GM23338 (cell line): ENCODE data around the gene CCNY. TPM values are rescaled to one million over a fixed set of nuclear protein-coding genes. Genes with fewer than 3 reads are reported as not detected.

Experiments
- ATAC-seq: fragments of 200-7000 bp; cut with Tn5 transposase; 3 replicates; pipeline ENCODE4 v1.9.1; 2020
- DNase-seq: peaks from one replicate; pipeline ENCODE4 v3.0.0-alpha.2; 2015; ENCODE audit warnings: low spot score
- H2AFZ ChIP-seq: fragments of 200-600 bp; sonication (generic); 2 replicates; pipeline ENCODE4 v1.8.0; 2016; ENCODE audit warnings: antibody characterized with exemption, mild to moderate bottlenecking, moderate library complexity
- H3F3A ChIP-seq: fragments of 200-600 bp; sonication (generic); replicated peaks from 2 replicates; pipeline ENCODE4 v1.8.0; 2017; ENCODE audit warnings: antibody characterized with exemption, mixed run types, low read depth
- H3K27ac ChIP-seq: fragments of 200-600 bp; sonication (generic); 2 replicates; pipeline ENCODE4 v1.6.1; 2016; ENCODE audit warnings: low read depth
- H3K27me3 ChIP-seq: fragments of 200-600 bp; sonication (generic); 2 replicates; pipeline ENCODE4 v1.8.0; 2016; ENCODE audit warnings: mild to moderate bottlenecking, mixed run types, moderate library complexity; ENCODE audit not compliant: insufficient read depth
- H3K36me3 ChIP-seq: fragments of 200-600 bp; sonication (generic); 2 replicates; pipeline ENCODE4 v1.8.0; 2016; ENCODE audit warnings: mild to moderate bottlenecking; ENCODE audit not compliant: insufficient read depth
- H3K4me1 ChIP-seq: fragments of 200-600 bp; sonication (generic); 2 replicates; pipeline ENCODE4 v1.8.0; 2016; ENCODE audit warnings: mild to moderate bottlenecking, moderate library complexity; ENCODE audit not compliant: insufficient read depth
- H3K4me2 ChIP-seq: fragments of 200-600 bp; sonication (generic); 2 replicates; pipeline ENCODE4 v1.7.1; 2017; ENCODE audit warnings: mixed run types
- H3K4me3 ChIP-seq: fragments of 200-600 bp; sonication (generic); 2 replicates; pipeline ENCODE4 v1.6.1; 2016; ENCODE audit warnings: mixed run types
- H3K79me2 ChIP-seq: fragments of 200-600 bp; sonication (generic); replicated peaks from 2 replicates; pipeline ENCODE4 v1.8.0; 2017; ENCODE audit warnings: mild to moderate bottlenecking; ENCODE audit not compliant: insufficient read depth
- H3K9me2 ChIP-seq: fragments of 200-600 bp; sonication (generic); 2 replicates; pipeline ENCODE4 v1.8.0; 2017; ENCODE audit not compliant: insufficient read depth
- H4K20me1 ChIP-seq: fragments of 200-600 bp; sonication (generic); replicated peaks from 2 replicates; pipeline ENCODE4 v1.8.0; 2017; ENCODE audit warnings: mild to moderate bottlenecking; ENCODE audit not compliant: insufficient read depth
- H3K27ac Mint-ChIP-seq: 2 replicates; pipeline ENCODE4 v1.8.0; 2020; ENCODE audit warnings: inconsistent platforms, mild to moderate bottlenecking, moderate library complexity, mixed read lengths
- H3K27me3 Mint-ChIP-seq: 3 replicates; pipeline ENCODE4 v1.8.0; 2022; ENCODE audit warnings: low read depth, mild to moderate bottlenecking, moderate library complexity, mixed read lengths, inconsistent platforms; ENCODE audit not compliant: insufficient read depth, poor library complexity
- H3K36me3 Mint-ChIP-seq: 3 replicates; pipeline ENCODE4 v1.8.0; 2021; ENCODE audit warnings: low read depth, mild to moderate bottlenecking, inconsistent platforms, moderate library complexity, mixed read lengths
- H3K4me1 Mint-ChIP-seq: 3 replicates; pipeline ENCODE4 v1.8.0; 2020; ENCODE audit warnings: mild to moderate bottlenecking, inconsistent platforms, mixed read lengths
- H3K4me3 Mint-ChIP-seq: 3 replicates; pipeline ENCODE4 v1.8.0; 2021; ENCODE audit warnings: moderate library complexity, mild to moderate bottlenecking, inconsistent platforms, mixed read lengths
- H3K9me3 Mint-ChIP-seq: 3 replicates; pipeline ENCODE4 v1.8.0; 2020; ENCODE audit warnings: moderate library complexity, mild to moderate bottlenecking, inconsistent platforms, mixed read lengths
- CREB1 ChIP-seq: fragments of 250-450 bp; sonication (Bioruptor Pico); IDR thresholded peaks from 2 replicates; pipeline ENCODE4 v1.5.0; 2020; ENCODE audit warnings: low read depth, mild to moderate bottlenecking, moderate library complexity
- ETS1 ChIP-seq: IDR thresholded peaks from 2 replicates; pipeline ENCODE4 v1.6.1; 2016; ENCODE audit warnings: antibody characterized with exemption
- EZH2 ChIP-seq: fragments of 200-600 bp; sonication (generic); IDR thresholded peaks from one replicate; pipeline ENCODE4 v1.8.0; 2017; ENCODE audit warnings: antibody characterized with exemption, mild to moderate bottlenecking, low read depth; ENCODE audit not compliant: unreplicated experiment
- EZH2phosphoT487 ChIP-seq: fragments of 200-600 bp; sonication (generic); IDR thresholded peaks from one replicate; pipeline ENCODE4 v1.8.1; 2018; ENCODE audit warnings: antibody characterized with exemption; ENCODE audit not compliant: unreplicated experiment
- JUNB ChIP-seq: IDR thresholded peaks from one replicate; pipeline ENCODE4 v1.6.1; 2016; ENCODE audit warnings: antibody characterized with exemption; ENCODE audit not compliant: unreplicated experiment
- NANOG ChIP-seq: IDR thresholded peaks from 2 replicates; pipeline ENCODE4 v1.6.1; 2016; ENCODE audit warnings: antibody characterized with exemption, borderline replicate concordance
- POLR2AphosphoS5 ChIP-seq: IDR thresholded peaks from 2 replicates; pipeline ENCODE4 v1.6.1; 2016; ENCODE audit warnings: antibody characterized with exemption, low read depth
- REST ChIP-seq: IDR thresholded peaks from one replicate; pipeline ENCODE4 v1.6.1; 2018; ENCODE audit warnings: antibody characterized with exemption; ENCODE audit not compliant: unreplicated experiment
- STAT1 ChIP-seq: IDR thresholded peaks from one replicate; pipeline ENCODE4 v1.6.1; 2016; ENCODE audit warnings: antibody characterized with exemption; ENCODE audit not compliant: unreplicated experiment
- ZNF114 ChIP-seq: fragments of 250-450 bp; sonication (Bioruptor Pico); IDR thresholded peaks from 2 replicates; pipeline ENCODE4 v1.5.0; 2020; ENCODE audit warnings: mild to moderate bottlenecking, moderate library complexity
- ZNF331 ChIP-seq: fragments of 250-450 bp; sonication (Bioruptor Pico); IDR thresholded peaks from 2 replicates; pipeline ENCODE4 v1.5.0; 2020; ENCODE audit warnings: low read depth, mild to moderate bottlenecking, moderate library complexity
- ZNF462 ChIP-seq: fragments of 250-450 bp; sonication (Bioruptor Pico); IDR thresholded peaks from 2 replicates; pipeline ENCODE4 v1.5.0; 2020; ENCODE audit warnings: mild to moderate bottlenecking, moderate library complexity
- polyA plus RNA-seq: library from polyadenylated mRNA; unstranded; fragments of >200 nt; fragmentation: Nextera tagmentation; extraction: Ambion mirVana; gene quantifications from 2 replicates; pipeline ENCODE4 v1.2.1, GENCODE V29; 2016
- total RNA-seq: library from RNA; depleted of rRNA; stranded (reverse); fragments of >200 nt; shearing (Covaris generic); gene quantifications from 2 replicates; pipeline ENCODE4 v1.2.3, GENCODE V29; 2014
- TF ChIP-seq, protein P1 (sequence below), 2 experiments: fragments of 200-600 bp in 1 of 2; sonication (generic) in 1 of 2; conservative IDR thresholded peaks; 2 replicates each; pipeline versions ENCODE4 v1.5.1 to v1.6.1; 2016 to 2017; ENCODE audit warnings: antibody characterized with exemption in 2 of 2, low read depth in 2 of 2, mild to moderate bottlenecking in 2 of 2, moderate library complexity in 1 of 2

Gene CCNY
- total and polyA plus RNA-seq, 2 experiments from 2014 or later: 14.2 to 29.0 TPM

DNA sequence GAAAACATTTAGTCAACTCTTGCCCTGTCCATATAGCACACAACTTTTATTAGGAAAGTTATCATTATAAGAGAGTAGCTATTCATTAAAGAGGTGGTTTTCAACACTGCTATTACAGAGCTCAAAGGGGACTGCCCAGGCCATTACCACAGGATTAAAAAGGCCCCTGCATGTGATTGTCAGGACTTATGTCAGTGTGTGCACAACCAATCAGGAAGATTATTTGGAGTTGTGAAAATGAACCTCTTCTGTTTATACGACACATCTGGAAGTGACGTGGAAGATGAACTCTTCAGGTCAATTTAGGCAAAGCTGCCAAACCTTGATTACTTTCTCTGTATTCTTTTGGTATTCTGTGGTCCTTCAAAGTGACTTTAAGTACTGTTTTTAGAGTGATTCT is 14.7 kb downstream of the CCNY start:
- TF ChIP-seq EZH2: no peak
- TF ChIP-seq POLR2AphosphoS5: no peak
- TF ChIP-seq, protein P1, sequence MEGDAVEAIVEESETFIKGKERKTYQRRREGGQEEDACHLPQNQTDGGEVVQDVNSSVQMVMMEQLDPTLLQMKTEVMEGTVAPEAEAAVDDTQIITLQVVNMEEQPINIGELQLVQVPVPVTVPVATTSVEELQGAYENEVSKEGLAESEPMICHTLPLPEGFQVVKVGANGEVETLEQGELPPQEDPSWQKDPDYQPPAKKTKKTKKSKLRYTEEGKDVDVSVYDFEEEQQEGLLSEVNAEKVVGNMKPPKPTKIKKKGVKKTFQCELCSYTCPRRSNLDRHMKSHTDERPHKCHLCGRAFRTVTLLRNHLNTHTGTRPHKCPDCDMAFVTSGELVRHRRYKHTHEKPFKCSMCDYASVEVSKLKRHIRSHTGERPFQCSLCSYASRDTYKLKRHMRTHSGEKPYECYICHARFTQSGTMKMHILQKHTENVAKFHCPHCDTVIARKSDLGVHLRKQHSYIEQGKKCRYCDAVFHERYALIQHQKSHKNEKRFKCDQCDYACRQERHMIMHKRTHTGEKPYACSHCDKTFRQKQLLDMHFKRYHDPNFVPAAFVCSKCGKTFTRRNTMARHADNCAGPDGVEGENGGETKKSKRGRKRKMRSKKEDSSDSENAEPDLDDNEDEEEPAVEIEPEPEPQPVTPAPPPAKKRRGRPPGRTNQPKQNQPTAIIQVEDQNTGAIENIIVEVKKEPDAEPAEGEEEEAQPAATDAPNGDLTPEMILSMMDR (conservative IDR thresholded peaks at IDR 0.05; ENCODE audit: low read depth in 2 of 2): no peak
- TF ChIP-seq NANOG: no peak
- no peak for TF ChIP-seq JUNB
- no peak for TF ChIP-seq CREB1 (CRISPR knock-in tag)
- TF ChIP-seq ZNF114: no peak
- TF ChIP-seq ZNF331: no peak
- TF ChIP-seq STAT1: no peak
- TF ChIP-seq ZNF462: no peak
- TF ChIP-seq EZH2phosphoT487: no peak
- TF ChIP-seq ETS1: no peak
- TF ChIP-seq REST: no peak
- no peaks in the 10 kb centered on the region for H3K9me3 Mint-ChIP-seq
- Histone ChIP-seq H3K9me2 (no peaks in the 10 kb centered on the region), H3K27ac (no peak overlapping the region), H3K27me3 (no peaks in the 10 kb centered on the region), H3K4me1 (no peaks in the 10 kb centered on the region; the same call in 1 of the 2 replicates), H3K36me3 (no peaks in the 10 kb centered on the region), H3K4me2 (no peak overlapping the region), H4K20me1 (peaks cover 39% of the 10 kb centered on the region), H3K79me2 (peaks cover 99% of the 10 kb centered on the region), H3F3A (no peaks in the 10 kb centered on the region), H2AFZ (no peak overlapping the region), H3K4me3 (no peak overlapping the region)
- DNase-seq: no peak
- no peak overlapping the region for H3K27ac Mint-ChIP-seq
- H3K36me3 Mint-ChIP-seq: no peaks in the 10 kb centered on the region
- H3K4me1 Mint-ChIP-seq: peaks cover 43% of the 10 kb centered on the region
- no peak overlapping the region for H3K4me3 Mint-ChIP-seq
- H3K27me3 Mint-ChIP-seq: no peaks in the 10 kb centered on the region
- no peak for ATAC-seq
